Neural crest cell (in vitro differentiated cells): ENCODE results near the gene PSORS1C1. TPM values are rescaled to one million over a fixed set of nuclear protein-coding genes. Genes with fewer than 3 reads are reported as not detected.

Experiments
- DNase-seq: peaks from one replicate; pipeline ENCODE4 v3.0.0; 2021; ENCODE audit warnings: low read depth, mixed read lengths, low spot score
- H3K27ac Mint-ChIP-seq: one replicate; pipeline ENCODE4 v1.8.0; 2021; ENCODE audit warnings: mild to moderate bottlenecking, mixed read lengths; ENCODE audit not compliant: unreplicated experiment
- H3K27me3 Mint-ChIP-seq: 2 replicates; pipeline ENCODE4 v1.8.0; 2021; ENCODE audit warnings: low read depth, mild to moderate bottlenecking, mixed read lengths
- H3K36me3 Mint-ChIP-seq: 2 replicates; pipeline ENCODE4 v1.8.0; 2021; ENCODE audit warnings: low read depth, mild to moderate bottlenecking, mixed read lengths
- H3K4me1 Mint-ChIP-seq: 2 replicates; pipeline ENCODE4 v1.8.0; 2021; ENCODE audit warnings: mixed read lengths
- H3K4me3 Mint-ChIP-seq: one replicate; pipeline ENCODE4 v1.8.0; 2021; ENCODE audit warnings: mild to moderate bottlenecking, mixed read lengths
- H3K9me3 Mint-ChIP-seq: 2 replicates; pipeline ENCODE4 v1.8.0; 2021; ENCODE audit warnings: mixed read lengths
- total RNA-seq: library from RNA; stranded (reverse); gene quantifications from 2 replicates; pipeline ENCODE4 v1.2.1, GENCODE V29; 2021
- TF ChIP-seq, protein P1 (sequence below): fragments of 200-600 bp; sonication (generic); conservative IDR thresholded peaks from 2 replicates; pipeline ENCODE4 v1.5.0; 2021; ENCODE audit warnings: antibody characterized with exemption, mild to moderate bottlenecking

PSORS1C1 gene
- total RNA-seq, 1 donor from 2014 or later = not detected

DNA sequence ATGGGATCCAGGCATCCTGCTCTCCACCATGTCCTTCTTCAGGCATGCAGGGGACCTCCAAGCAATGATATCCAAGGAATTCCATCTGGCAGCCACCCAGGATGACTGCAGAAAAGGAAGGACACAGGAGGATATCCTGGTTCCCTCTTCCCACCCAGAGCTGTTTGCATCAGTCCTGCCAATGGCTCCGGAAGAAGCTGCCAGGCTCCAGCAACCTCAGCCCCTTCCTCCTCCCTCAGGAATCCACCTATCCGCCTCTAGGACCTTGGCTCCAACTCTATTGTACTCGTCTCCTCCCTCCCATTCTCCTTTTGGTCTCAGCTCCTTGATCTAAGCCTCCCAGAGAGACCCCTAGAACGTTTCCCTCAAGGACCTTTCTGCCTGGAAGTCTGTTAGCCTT lies 25.0 kb downstream of the PSORS1C1 start:
- no peaks in the 10 kb centered on the region for H3K27me3 Mint-ChIP-seq
- H3K4me3 Mint-ChIP-seq = no peak overlapping the region
- DNase-seq = no peak
- TF ChIP-seq, protein P1, sequence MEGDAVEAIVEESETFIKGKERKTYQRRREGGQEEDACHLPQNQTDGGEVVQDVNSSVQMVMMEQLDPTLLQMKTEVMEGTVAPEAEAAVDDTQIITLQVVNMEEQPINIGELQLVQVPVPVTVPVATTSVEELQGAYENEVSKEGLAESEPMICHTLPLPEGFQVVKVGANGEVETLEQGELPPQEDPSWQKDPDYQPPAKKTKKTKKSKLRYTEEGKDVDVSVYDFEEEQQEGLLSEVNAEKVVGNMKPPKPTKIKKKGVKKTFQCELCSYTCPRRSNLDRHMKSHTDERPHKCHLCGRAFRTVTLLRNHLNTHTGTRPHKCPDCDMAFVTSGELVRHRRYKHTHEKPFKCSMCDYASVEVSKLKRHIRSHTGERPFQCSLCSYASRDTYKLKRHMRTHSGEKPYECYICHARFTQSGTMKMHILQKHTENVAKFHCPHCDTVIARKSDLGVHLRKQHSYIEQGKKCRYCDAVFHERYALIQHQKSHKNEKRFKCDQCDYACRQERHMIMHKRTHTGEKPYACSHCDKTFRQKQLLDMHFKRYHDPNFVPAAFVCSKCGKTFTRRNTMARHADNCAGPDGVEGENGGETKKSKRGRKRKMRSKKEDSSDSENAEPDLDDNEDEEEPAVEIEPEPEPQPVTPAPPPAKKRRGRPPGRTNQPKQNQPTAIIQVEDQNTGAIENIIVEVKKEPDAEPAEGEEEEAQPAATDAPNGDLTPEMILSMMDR = no peak
- H3K36me3 Mint-ChIP-seq = no peaks in the 10 kb centered on the region
- peaks cover 4% of the 10 kb centered on the region for H3K9me3 Mint-ChIP-seq
- peaks cover 25% of the 10 kb centered on the region for H3K4me1 Mint-ChIP-seq
- peak overlapping the region; percentile 82 for H3K27ac Mint-ChIP-seq

DNA sequence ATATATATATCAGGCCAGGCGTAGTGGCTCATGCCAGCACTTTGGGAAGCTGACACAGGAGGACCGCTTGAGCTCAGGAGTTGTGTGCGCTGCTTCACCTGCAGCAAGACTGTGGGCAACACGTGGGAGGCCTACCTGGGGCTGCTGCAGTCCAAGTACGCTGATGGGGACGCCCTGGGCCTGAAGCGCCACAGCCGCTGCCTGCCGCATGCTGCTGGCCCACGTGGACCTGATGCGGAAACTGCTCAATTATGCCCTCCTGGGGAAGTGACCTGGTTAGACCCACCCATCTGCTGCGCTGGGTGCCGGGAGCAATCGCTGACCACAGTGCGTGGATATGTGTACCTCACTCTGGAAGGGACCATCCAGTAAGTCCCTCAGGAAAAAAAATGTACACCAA lies 26.0 kb downstream of the PSORS1C1 start:
- Mint-ChIP-seq H3K36me3 (no peaks in the 10 kb centered on the region), H3K4me1 (peaks cover 25% of the 10 kb centered on the region)

DNA sequence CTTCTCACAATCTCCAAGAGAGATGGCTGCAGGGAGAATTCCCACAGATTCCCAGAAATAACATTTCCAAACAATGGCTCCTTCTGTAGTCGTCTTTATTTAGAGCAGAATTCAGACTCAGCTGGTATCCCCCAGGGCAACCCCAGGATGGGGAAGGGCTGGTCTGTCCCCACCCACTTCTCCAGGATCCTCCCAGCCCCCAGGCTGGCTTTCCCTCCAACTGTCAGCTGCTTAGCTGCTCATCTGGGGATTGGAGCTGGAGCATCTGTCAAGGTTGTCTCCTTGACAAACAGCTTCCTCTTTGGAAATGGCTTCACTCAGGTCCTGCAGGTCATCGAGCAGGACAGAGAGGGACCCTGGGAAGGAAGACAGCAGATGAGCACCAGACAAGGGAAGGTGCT lies 27.8 kb downstream of the PSORS1C1 start:
- TF ChIP-seq, protein P1 = no peak
- Mint-ChIP-seq H3K9me3 (peaks cover 4% of the 10 kb centered on the region), H3K27ac (peak overlapping the region; percentile 89), H3K27me3 (no peaks in the 10 kb centered on the region), H3K4me1 (peaks cover 24% of the 10 kb centered on the region), H3K4me3 (no peak overlapping the region), H3K36me3 (no peaks in the 10 kb centered on the region)
- DNase-seq = no peak

More for the DNA sequence above, 26.0 kb downstream of the PSORS1C1 start:
- Mint-ChIP-seq H3K4me3 (no peak overlapping the region), H3K27ac (no peak overlapping the region), H3K27me3 (no peaks in the 10 kb centered on the region), H3K9me3 (peaks cover 4% of the 10 kb centered on the region)
- DNase-seq = no peak
- TF ChIP-seq, protein P1 = no peak

DNA sequence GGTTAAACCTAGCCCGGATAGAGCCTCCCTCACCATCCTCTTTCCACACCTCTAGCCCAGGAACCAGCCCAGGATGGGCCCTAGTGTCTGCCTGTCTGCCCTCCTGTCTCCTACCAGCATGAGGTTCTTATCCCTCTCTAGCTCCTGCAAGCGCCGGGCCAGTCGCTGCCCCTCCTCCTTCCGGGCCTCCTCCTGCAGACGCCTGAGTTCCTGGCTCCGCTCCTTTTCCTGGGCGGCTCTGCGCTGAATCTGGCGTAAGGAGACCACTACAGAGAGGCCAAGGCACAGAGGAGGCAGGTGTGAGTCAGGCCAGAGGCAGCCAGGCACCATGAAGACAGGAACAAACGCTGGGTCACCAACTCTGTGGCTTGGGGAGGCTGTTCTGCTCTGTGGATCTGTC lies 28.5 kb downstream of the PSORS1C1 start:
- Mint-ChIP-seq H3K9me3 (no peaks in the 10 kb centered on the region), H3K27me3 (no peaks in the 10 kb centered on the region), H3K4me3 (no peak overlapping the region), H3K27ac (no peak overlapping the region), H3K36me3 (no peaks in the 10 kb centered on the region), H3K4me1 (peaks cover 19% of the 10 kb centered on the region)
- TF ChIP-seq, protein P1 = no peak
- DNase-seq = no peak

DNA sequence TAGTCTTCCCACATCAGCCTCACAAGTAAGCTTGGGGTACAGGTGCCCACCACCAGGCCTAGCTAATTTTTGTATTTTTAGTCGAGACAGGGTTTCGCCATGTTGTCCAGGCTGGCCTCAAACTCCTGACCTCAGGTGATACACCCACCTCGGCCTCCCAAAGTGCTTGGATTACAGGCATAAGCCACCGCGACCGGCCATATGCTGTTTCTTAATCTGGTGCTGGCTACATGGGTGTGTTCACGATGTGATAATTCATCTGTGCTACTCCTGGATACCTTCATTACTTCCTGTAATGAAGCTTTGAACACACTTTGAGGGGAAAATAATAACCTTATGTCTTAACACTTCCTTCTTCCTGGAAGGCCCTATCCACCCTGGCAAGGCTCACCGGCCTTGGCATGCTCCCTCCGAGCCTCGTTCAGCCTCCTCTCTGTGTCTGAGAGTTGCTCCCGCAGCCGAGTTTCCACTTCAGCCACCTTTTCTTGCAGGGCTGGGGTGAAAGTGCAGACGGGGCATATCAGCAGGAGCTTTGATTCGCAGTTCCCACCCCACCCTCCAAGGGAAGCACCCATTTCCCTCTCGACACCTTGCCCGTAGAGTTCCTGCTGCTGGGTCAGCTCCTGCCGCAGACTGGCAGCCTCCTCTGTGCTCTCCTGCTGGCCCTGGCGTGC lies 29.8 kb downstream of the PSORS1C1 start:
- TF ChIP-seq, protein P1 = no peak
- no peak overlapping the region for H3K27ac Mint-ChIP-seq
- no peaks in the 10 kb centered on the region for H3K27me3 Mint-ChIP-seq
- H3K36me3 Mint-ChIP-seq = no peaks in the 10 kb centered on the region
- DNase-seq = no peak
- no peak overlapping the region for H3K4me3 Mint-ChIP-seq
- peaks cover 19% of the 10 kb centered on the region for H3K4me1 Mint-ChIP-seq
- no peaks in the 10 kb centered on the region for H3K9me3 Mint-ChIP-seq
